ENCODE data around the gene SUSD1. TPM values are rescaled to one million over a fixed set of nuclear protein-coding genes. Genes with fewer than 3 reads are reported as not detected.

Gene SUSD1
- total and polyA plus RNA-seq, 2 of the 13 experiments (the other 11 are each of a cell fraction or from before 2014, with no cell fraction given): 25.9 to 32.3 TPM

DNA sequence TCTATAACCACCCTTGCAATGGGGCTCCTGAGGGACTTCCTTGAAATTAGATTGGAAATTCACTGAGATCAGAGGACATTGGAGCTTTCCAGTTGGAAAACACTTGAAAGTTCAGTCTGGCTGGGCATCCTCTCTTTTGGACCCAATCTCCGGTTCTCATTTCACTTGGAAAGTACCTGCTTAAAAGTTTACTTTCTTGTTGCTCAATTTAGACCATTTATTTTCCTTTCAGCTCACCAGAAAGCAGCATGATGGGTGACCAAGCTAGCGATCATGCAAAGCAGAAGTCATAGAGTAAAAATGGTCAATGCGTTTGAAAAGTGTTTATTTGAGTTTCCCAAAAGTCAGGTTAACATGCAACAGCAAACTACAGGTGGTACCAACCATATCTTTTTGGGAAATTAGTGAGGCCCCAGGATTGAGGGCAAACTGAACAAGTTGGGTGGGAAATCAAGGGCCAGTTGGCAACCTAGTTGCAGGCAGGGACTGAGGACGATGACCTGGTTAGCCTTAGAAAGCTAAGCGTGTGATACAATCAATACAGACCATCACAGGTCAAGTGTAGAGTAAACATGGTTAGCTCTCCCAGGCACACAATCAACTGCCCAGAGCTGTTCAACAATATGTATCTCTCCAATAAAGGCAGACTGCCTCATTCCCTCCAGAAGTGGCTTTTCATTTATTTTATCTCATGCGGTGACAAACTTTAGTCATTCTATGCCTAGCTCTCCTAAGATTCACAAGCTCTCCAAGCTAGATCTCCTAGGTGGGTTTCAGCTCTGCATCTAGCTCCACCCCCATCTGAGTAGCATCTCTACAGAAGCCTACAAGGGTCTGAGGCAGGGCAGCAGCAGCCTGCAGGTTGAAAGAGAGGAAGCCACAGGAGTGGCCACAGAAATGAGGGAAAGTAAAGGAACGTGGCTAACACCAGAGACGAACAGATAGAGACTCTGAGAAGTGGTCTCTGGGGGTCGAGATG lies 141.6 kb downstream of the SUSD1 start (continued):
- TF ChIP-seq SMAD9 (CRISPR knock-in tag; IDR thresholded peaks at IDR 0.05) (no peak), FOSL2 (CRISPR knock-in tag; IDR thresholded peaks at IDR 0.05) (peak; percentile 19; the same call in 1 of the 2 replicates), YEATS2 (CRISPR knock-in tag; IDR thresholded peaks at IDR 0.05; ENCODE audit: borderline replicate concordance) (no peak), SALL1 (CRISPR knock-in tag; IDR thresholded peaks at IDR 0.05) (peak; percentile 73), ZNF431 (CRISPR knock-in tag; IDR thresholded peaks at IDR 0.05; ENCODE audit: borderline replicate concordance, low read depth) (0 out of 2 replicates have a peak, but pooled peaks have one; percentile 28), FOXA3 (CRISPR knock-in tag; IDR thresholded peaks at IDR 0.05) (peak; percentile 94), ZNF180 (CRISPR knock-in tag; IDR thresholded peaks at IDR 0.05; ENCODE audit: borderline replicate concordance, low read depth) (no peak), ZNF251 (CRISPR knock-in tag; IDR thresholded peaks at IDR 0.05) (no peak), NR2F1 (CRISPR knock-in tag; IDR thresholded peaks at IDR 0.05) (peak; percentile 95 to 96), ATF1 (CRISPR knock-in tag; IDR thresholded peaks at IDR 0.05) (no peak), HMG20B (CRISPR knock-in tag; conservative IDR thresholded peaks at IDR 0.05) (peak; percentile 62; the same call in 1 of the 2 replicates)
- TF ChIP-seq, protein P1, sequence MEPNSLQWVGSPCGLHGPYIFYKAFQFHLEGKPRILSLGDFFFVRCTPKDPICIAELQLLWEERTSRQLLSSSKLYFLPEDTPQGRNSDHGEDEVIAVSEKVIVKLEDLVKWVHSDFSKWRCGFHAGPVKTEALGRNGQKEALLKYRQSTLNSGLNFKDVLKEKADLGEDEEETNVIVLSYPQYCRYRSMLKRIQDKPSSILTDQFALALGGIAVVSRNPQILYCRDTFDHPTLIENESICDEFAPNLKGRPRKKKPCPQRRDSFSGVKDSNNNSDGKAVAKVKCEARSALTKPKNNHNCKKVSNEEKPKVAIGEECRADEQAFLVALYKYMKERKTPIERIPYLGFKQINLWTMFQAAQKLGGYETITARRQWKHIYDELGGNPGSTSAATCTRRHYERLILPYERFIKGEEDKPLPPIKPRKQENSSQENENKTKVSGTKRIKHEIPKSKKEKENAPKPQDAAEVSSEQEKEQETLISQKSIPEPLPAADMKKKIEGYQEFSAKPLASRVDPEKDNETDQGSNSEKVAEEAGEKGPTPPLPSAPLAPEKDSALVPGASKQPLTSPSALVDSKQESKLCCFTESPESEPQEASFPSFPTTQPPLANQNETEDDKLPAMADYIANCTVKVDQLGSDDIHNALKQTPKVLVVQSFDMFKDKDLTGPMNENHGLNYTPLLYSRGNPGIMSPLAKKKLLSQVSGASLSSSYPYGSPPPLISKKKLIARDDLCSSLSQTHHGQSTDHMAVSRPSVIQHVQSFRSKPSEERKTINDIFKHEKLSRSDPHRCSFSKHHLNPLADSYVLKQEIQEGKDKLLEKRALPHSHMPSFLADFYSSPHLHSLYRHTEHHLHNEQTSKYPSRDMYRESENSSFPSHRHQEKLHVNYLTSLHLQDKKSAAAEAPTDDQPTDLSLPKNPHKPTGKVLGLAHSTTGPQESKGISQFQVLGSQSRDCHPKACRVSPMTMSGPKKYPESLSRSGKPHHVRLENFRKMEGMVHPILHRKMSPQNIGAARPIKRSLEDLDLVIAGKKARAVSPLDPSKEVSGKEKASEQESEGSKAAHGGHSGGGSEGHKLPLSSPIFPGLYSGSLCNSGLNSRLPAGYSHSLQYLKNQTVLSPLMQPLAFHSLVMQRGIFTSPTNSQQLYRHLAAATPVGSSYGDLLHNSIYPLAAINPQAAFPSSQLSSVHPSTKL (CRISPR knock-in tag; IDR thresholded peaks at IDR 0.05): peak; percentile 76
- TF ChIP-seq, protein P2, sequence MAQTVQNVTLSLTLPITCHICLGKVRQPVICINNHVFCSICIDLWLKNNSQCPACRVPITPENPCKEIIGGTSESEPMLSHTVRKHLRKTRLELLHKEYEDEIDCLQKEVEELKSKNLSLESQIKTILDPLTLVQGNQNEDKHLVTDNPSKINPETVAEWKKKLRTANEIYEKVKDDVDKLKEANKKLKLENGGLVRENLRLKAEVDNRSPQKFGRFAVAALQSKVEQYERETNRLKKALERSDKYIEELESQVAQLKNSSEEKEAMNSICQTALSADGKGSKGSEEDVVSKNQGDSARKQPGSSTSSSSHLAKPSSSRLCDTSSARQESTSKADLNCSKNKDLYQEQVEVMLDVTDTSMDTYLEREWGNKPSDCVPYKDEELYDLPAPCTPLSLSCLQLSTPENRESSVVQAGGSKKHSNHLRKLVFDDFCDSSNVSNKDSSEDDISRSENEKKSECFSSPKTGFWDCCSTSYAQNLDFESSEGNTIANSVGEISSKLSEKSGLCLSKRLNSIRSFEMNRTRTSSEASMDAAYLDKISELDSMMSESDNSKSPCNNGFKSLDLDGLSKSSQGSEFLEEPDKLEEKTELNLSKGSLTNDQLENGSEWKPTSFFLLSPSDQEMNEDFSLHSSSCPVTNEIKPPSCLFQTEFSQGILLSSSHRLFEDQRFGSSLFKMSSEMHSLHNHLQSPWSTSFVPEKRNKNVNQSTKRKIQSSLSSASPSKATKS (CRISPR knock-in tag; IDR thresholded peaks at IDR 0.05): no peak
- TF ChIP-seq, protein P3, sequence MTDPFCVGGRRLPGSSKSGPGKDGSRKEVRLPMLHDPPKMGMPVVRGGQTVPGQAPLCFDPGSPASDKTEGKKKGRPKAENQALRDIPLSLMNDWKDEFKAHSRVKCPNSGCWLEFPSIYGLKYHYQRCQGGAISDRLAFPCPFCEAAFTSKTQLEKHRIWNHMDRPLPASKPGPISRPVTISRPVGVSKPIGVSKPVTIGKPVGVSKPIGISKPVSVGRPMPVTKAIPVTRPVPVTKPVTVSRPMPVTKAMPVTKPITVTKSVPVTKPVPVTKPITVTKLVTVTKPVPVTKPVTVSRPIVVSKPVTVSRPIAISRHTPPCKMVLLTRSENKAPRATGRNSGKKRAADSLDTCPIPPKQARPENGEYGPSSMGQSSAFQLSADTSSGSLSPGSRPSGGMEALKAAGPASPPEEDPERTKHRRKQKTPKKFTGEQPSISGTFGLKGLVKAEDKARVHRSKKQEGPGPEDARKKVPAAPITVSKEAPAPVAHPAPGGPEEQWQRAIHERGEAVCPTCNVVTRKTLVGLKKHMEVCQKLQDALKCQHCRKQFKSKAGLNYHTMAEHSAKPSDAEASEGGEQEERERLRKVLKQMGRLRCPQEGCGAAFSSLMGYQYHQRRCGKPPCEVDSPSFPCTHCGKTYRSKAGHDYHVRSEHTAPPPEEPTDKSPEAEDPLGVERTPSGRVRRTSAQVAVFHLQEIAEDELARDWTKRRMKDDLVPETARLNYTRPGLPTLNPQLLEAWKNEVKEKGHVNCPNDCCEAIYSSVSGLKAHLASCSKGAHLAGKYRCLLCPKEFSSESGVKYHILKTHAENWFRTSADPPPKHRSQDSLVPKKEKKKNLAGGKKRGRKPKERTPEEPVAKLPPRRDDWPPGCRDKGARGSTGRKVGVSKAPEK (CRISPR knock-in tag; IDR thresholded peaks at IDR 0.05; ENCODE audit: borderline replicate concordance): peak; percentile 62; the same call in 1 of the 2 replicates
- TF ChIP-seq, protein P4, sequence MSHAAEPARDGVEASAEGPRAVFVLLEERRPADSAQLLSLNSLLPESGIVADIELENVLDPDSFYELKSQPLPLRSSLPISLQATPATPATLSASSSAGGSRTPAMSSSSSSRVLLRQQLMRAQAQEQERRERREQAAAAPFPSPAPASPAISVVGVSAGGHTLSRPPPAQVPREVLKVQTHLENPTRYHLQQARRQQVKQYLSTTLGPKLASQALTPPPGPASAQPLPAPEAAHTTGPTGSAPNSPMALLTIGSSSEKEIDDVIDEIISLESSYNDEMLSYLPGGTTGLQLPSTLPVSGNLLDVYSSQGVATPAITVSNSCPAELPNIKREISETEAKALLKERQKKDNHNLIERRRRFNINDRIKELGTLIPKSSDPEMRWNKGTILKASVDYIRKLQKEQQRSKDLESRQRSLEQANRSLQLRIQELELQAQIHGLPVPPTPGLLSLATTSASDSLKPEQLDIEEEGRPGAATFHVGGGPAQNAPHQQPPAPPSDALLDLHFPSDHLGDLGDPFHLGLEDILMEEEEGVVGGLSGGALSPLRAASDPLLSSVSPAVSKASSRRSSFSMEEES (CRISPR knock-in tag; IDR thresholded peaks at IDR 0.05): peak; percentile 55; the same call in 1 of the 2 replicates
- TF ChIP-seq, protein P5, sequence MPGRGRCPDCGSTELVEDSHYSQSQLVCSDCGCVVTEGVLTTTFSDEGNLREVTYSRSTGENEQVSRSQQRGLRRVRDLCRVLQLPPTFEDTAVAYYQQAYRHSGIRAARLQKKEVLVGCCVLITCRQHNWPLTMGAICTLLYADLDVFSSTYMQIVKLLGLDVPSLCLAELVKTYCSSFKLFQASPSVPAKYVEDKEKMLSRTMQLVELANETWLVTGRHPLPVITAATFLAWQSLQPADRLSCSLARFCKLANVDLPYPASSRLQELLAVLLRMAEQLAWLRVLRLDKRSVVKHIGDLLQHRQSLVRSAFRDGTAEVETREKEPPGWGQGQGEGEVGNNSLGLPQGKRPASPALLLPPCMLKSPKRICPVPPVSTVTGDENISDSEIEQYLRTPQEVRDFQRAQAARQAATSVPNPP (CRISPR knock-in tag; IDR thresholded peaks at IDR 0.05): no peak

Data from HepG2 (cell line).